Renal cortex interstitium (tissue), 15 donors: ENCODE measurements around the gene FGR. TPM values are rescaled to one million over a fixed set of nuclear protein-coding genes. Genes with fewer than 3 reads are reported as not detected.
"Not testable (repeated sequence)": the region's sequence is repeated elsewhere in the genome, so short reads cannot be mapped to it uniquely, and the experiment has no call there.

Experiments used
- DNase-seq, 11 donors: peaks; one replicate each; pipeline ENCODE4 v3.0.0-alpha.2; 2013; ENCODE audit warnings: low read depth in 9 of 11, low spot score in 4 of 11; ENCODE audit errors: extremely low read depth in 1 of 11
- long read RNA-seq, 16 experiments: transcript quantifications; one replicate each; lab custom pipeline, GENCODE V29; 2026
- polyA plus RNA-seq, 3 donors: library from polyadenylated mRNA; unstranded; fragments of 120-200 nt; gene quantifications; one replicate each; pipeline ENCODE4 v1.2.1, GENCODE V29; 2013; ENCODE audit not compliant: insufficient read length in 3 of 3

Gene FGR
- polyA plus RNA-seq: 1 to 10 TPM; 1.6 to 2.8 (median 2.1) TPM
- long read RNA-seq, donor 1: 0 reads
- long read RNA-seq, donor 2, partial matches to known transcripts: 0 of 1 reads
- long read RNA-seq, donor 2, other reads (novel, unspliced or antisense): 0 of 1 reads
- long read RNA-seq, donor 3: 0 reads
- long read RNA-seq, donor 4, partial matches to known transcripts: 0 of 1 reads
- long read RNA-seq, donor 4, other reads (novel, unspliced or antisense): 0 of 1 reads
- long read RNA-seq, donor 5: 0 reads
- long read RNA-seq, donor 6: 0 reads
- long read RNA-seq, donor 7: 0 reads
- long read RNA-seq, donor 8: 0 reads
- long read RNA-seq, donor 9: 0 reads
- long read RNA-seq, donor 10: 0 reads
- long read RNA-seq, donor 11: 0 reads
- long read RNA-seq, donor 12, partial matches to known transcripts: 0 of 1 reads
- long read RNA-seq, donor 12, other reads (novel, unspliced or antisense): 0 of 1 reads
- long read RNA-seq, donor 13: 0 reads
- long read RNA-seq, donor 14: 0 reads
- long read RNA-seq, donor 15: 0 reads
- long read RNA-seq, donor 16: 0 reads

- no peak for DNase-seq
Observed at GRCh38 chr1:27634985-27635367, at the start of gene FGR. Gene FGR (minus strand): TSS chr1:27635185. CDS start chr1:27623916, 11,269 bp downstream.

- DNase-seq: no peak
Observed at GRCh38 chr1:27684176-27684575, 49.2 kb upstream of the FGR start.

GRCh38 chr1:27682351-27682944, 47.5 kb upstream of the FGR start:
- DNase-seq: no peak

GRCh38 chr1:27681580-27681979, 46.6 kb upstream of the FGR start:
- DNase-seq: not testable (repeated sequence)

- DNase-seq: not testable (repeated sequence)
Observed at GRCh38 chr1:27680225-27680791, 45.3 kb upstream of the FGR start.

GRCh38 chr1:27678747-27679146, 43.8 kb upstream of the FGR start:
- no peak for DNase-seq

GRCh38 chr1:27676410-27676809, 41.4 kb upstream of the FGR start:
- DNase-seq: no peak

- no peak for DNase-seq
Observed at GRCh38 chr1:27672750-27673112, 37.7 kb upstream of the FGR start.

GRCh38 chr1:27671964-27672749, 37.2 kb upstream of the FGR start, which contains the start of gene IFI6:
Gene IFI6 (minus strand): TSS chr1:27672192. CDS start chr1:27669314, 2,878 bp downstream.
- DNase-seq: peak; percentile 83 to 97 (median 92)

GRCh38 chr1:27669876-27670275, 34.9 kb upstream of the FGR start:
- no peak for DNase-seq

GRCh38 chr1:27668808-27669723, 34.1 kb upstream of the FGR start:
- peak in 2 of 11 donors; percentile 46 to 67 for DNase-seq

GRCh38 chr1:27668121-27668807, 33.3 kb upstream of the FGR start:
- DNase-seq: no peak

- no peak for DNase-seq
Observed at GRCh38 chr1:27666791-27667254, 31.8 kb upstream of the FGR start.

GRCh38 chr1:27666294-27666693, 31.3 kb upstream of the FGR start:
- no peak for DNase-seq

- no peak for DNase-seq
Observed at GRCh38 chr1:27665016-27665651, 30.1 kb upstream of the FGR start.

- DNase-seq: no peak
Observed at GRCh38 chr1:27664291-27664690, 29.3 kb upstream of the FGR start.
